Upper lobe of left lung (tissue), 4 donors: Measurements from ENCODE around the gene NF1.

Experiments
- EP300 ChIP-seq, 4 donors: sonication (generic); formaldehyde crosslinking; IDR thresholded peaks; one replicate each; pipeline ENCODE4 v1.5.1; 2017; ENCODE audit warnings: antibody characterized with exemption in 4 of 4, control low read depth in 2 of 4
- POLR2A ChIP-seq, 4 donors: fragments of 450-650 bp; IDR thresholded peaks; one replicate each; pipeline ENCODE4 v1.5.1; 2016 to 2017; ENCODE audit warnings: antibody characterized with exemption in 4 of 4, mild to moderate bottlenecking in 2 of 4
- POLR2AphosphoS5 ChIP-seq, 2 donors: sonication (generic); formaldehyde crosslinking; IDR thresholded peaks; one replicate each; pipeline ENCODE4 v1.5.1; 2017; ENCODE audit warnings: antibody characterized with exemption in 2 of 2
- TF ChIP-seq, protein P1 (sequence below), 6 experiments: fragments of 450-650 bp in 4 of 6; fragments of 200-600 bp in 2 of 6; sonication (generic) in 2 of 6; IDR thresholded peaks; one replicate each; pipeline ENCODE4 v1.5.1; 2016 to 2019; ENCODE audit warnings: antibody characterized with exemption in 6 of 6

DNA sequence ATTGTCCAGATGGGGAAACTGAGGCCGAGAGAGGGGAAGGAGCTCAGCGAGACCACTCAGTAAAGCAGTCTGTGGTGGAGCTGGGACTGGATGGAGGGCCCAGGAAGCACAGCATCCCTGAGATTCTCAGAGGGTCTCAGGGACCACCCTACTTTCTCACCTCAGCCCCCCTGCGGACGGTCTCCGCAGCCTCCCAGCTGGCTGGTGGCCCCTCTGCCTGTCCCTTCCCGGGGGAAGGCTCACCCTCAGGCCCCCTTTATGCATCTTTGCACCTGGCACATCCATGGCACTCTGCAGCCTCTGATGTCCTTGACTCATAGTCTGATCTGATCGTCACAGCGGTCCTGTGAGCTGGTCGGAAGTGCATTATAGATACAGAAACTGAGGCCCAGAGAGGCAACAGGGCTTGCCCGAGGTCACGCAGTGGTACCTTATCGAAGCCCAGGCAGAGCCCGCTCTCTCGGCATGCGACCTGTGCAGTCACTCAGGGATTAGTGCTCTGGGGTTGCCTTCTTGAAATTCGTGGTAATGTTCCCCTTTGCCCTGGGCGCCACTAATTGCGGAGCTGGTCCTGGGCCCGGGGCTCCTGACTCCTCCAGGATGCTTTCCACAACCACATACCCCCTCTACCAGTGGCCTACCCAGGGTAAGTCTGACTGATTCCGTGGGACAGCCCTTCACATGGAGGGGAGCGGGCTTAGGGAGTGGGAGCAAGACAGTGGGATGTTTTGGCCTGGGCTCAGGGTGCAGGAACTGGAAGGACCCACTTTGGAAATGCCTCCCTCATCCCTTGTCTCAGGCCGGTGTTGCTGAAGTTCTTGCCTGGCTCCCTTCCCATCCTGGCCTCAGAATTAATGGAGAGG lies 321.1 kb downstream of the NF1 start:
- TF ChIP-seq, protein P1, sequence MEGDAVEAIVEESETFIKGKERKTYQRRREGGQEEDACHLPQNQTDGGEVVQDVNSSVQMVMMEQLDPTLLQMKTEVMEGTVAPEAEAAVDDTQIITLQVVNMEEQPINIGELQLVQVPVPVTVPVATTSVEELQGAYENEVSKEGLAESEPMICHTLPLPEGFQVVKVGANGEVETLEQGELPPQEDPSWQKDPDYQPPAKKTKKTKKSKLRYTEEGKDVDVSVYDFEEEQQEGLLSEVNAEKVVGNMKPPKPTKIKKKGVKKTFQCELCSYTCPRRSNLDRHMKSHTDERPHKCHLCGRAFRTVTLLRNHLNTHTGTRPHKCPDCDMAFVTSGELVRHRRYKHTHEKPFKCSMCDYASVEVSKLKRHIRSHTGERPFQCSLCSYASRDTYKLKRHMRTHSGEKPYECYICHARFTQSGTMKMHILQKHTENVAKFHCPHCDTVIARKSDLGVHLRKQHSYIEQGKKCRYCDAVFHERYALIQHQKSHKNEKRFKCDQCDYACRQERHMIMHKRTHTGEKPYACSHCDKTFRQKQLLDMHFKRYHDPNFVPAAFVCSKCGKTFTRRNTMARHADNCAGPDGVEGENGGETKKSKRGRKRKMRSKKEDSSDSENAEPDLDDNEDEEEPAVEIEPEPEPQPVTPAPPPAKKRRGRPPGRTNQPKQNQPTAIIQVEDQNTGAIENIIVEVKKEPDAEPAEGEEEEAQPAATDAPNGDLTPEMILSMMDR (IDR thresholded peaks at IDR 0.05): no peak
- TF ChIP-seq EP300 (IDR thresholded peaks at IDR 0.05) (no peak), POLR2A (IDR thresholded peaks at IDR 0.05) (no peak), POLR2AphosphoS5 (IDR thresholded peaks at IDR 0.05) (no peak)
